Caco-2 (cell line): ENCODE data around the gene HSD17B11. TPM values are rescaled to one million over a fixed set of nuclear protein-coding genes. Genes with fewer than 3 reads are reported as not detected.
"Not testable (repeated sequence)": the region's sequence is repeated elsewhere in the genome, so short reads cannot be mapped to it uniquely, and the experiment has no call there.

Experiments used
- BruUV-seq: library from RNA; stranded (reverse); fragments of 400-500 nt; replicated peaks from 2 replicates; lab custom pipeline; 2021; lab: Mats Ljungman, UMichigan
- CTCF ChIA-PET: fragments of 300-600 bp; sonication (Branson Sonifier 250); formaldehyde crosslinking; loops from one replicate; lab custom pipeline; 2022; ENCODE audit warnings: antibody characterized with exemption; lab: Charles Lee
- POLR2A ChIA-PET: fragments of 300-600 bp; sonication (Branson Sonifier 250); formaldehyde crosslinking; loops from one replicate; lab custom pipeline; 2022; ENCODE audit warnings: antibody characterized with exemption; lab: Charles Lee
- DNase-seq, 2 experiments: peaks; one replicate each; pipeline versions ENCODE4 v3.0.0 to v3.0.0-alpha.2; 2020 to 2022
- H3K27me3 ChIP-seq: replicated peaks from 2 replicates; pipeline ENCODE4 v1.6.0; 2011; ENCODE audit warnings: low read length; ENCODE audit not compliant: control insufficient read depth, insufficient read depth
- H3K36me3 ChIP-seq: 2 replicates; pipeline ENCODE4 v1.5.1; 2011; ENCODE audit warnings: low read length; ENCODE audit not compliant: control insufficient read depth, insufficient read depth
- H3K4me1 ChIP-seq: fragments of 250-450 bp; sonication (Bioruptor Pico); 2 replicates; pipeline ENCODE4 v1.5.1; 2020; ENCODE audit warnings: mild to moderate bottlenecking
- H3K4me3 ChIP-seq: 2 replicates; pipeline ENCODE4 v1.5.1; 2011; ENCODE audit warnings: low read depth, mild to moderate bottlenecking, control low read depth, low read length
- H3K9me3 ChIP-seq: fragments of 250-450 bp; sonication (Bioruptor Pico); 2 replicates; pipeline ENCODE4 v1.5.1; 2020; ENCODE audit warnings: mild to moderate bottlenecking, moderate library complexity
- H3K27ac Mint-ChIP-seq: one replicate; pipeline ENCODE4 v1.8.0; 2022; ENCODE audit warnings: mixed read lengths; ENCODE audit not compliant: unreplicated experiment
- H3K27me3 Mint-ChIP-seq: one replicate; pipeline ENCODE4 v1.8.0; 2022; ENCODE audit warnings: mixed read lengths; ENCODE audit not compliant: insufficient read depth, unreplicated experiment
- H3K36me3 Mint-ChIP-seq: one replicate; pipeline ENCODE4 v1.8.0; 2022; ENCODE audit warnings: mild to moderate bottlenecking, mixed read lengths; ENCODE audit not compliant: insufficient read depth, unreplicated experiment
- H3K4me1 Mint-ChIP-seq: one replicate; pipeline ENCODE4 v1.8.0; 2022; ENCODE audit warnings: low read depth, mixed read lengths; ENCODE audit not compliant: unreplicated experiment
- H3K4me3 Mint-ChIP-seq: one replicate; pipeline ENCODE4 v1.8.0; 2022; ENCODE audit warnings: mild to moderate bottlenecking, moderate library complexity, mixed read lengths; ENCODE audit not compliant: unreplicated experiment
- H3K9me3 Mint-ChIP-seq: one replicate; pipeline ENCODE4 v1.8.0; 2022; ENCODE audit warnings: mixed read lengths; ENCODE audit not compliant: unreplicated experiment
- CTCF ChIP-seq, 2 experiments: fragments of 200-600 bp in 1 of 2; IDR thresholded peaks; 1 replicate in 1 of 2; 2 replicates in 1 of 2; pipeline versions ENCODE4 v1.5.1 to v1.8.0; 2011 to 2022; ENCODE audit warnings: antibody characterized with exemption in 1 of 2, control low read depth in 1 of 2, inconsistent platforms in 1 of 2, low read depth in 1 of 2, low read length in 1 of 2, mild to moderate bottlenecking in 1 of 2, moderate library complexity in 1 of 2; ENCODE audit not compliant: insufficient read depth in 1 of 2, severe bottlenecking in 1 of 2, unreplicated experiment in 1 of 2
- intact Hi-C: fragments of 100-400 bp; cut with micrococcal nuclease; formaldehyde crosslinking; loops from one replicate; pipeline ENCODE4 v1.10.0; 2022; ENCODE audit not compliant: unreplicated experiment
- total RNA-seq: library from RNA; stranded (reverse); gene quantifications from 2 replicates; pipeline ENCODE4 v1.2.3, GENCODE V29; 2022

The HSD17B11 gene
- total RNA-seq, 1 experiment from 2014 or later, result 42.8 TPM

DNA sequence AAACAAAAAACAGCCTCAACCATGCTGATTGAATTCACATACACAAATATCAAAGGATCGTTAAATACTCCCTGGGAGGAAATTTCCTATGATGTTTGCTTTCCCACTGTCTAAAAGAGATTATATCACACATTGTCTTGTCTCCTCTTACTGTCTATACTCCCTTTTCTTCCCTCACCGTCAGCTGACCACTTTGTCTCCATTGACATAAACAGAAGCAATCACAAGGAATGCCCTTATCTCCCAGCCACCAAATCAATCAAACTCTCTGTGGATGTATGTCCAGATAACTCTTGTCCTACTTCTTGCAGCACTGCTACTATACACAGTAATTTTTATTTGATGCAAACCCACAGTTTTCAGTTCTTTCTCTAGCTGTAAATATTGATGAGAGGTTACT, 19.2 kb upstream of the HSD17B11 start:
- H3K36me3 ChIP-seq, result no peaks in the 10 kb centered on the region
- no TSS peak for BruUV-seq
- TF ChIP-seq CTCF (IDR thresholded peaks at IDR 0.05; ENCODE audit: insufficient read depth in 1 of 2, low read depth in 1 of 2, low read length in 1 of 2, severe bottlenecking in 1 of 2, unreplicated experiment in 1 of 2), result no peak
- no peak overlapping the region for H3K4me3 ChIP-seq
- peaks cover 30% of the 10 kb centered on the region for H3K4me1 ChIP-seq
- H3K4me1 Mint-ChIP-seq, result peaks cover 23% of the 10 kb centered on the region
- H3K9me3 Mint-ChIP-seq, result no peaks in the 10 kb centered on the region
- intact Hi-C loops, result no loop called here
- no peaks in the 10 kb centered on the region for H3K27me3 Mint-ChIP-seq
- ChIA-PET POLR2A (no interaction called here), CTCF (no interaction called here)
- H3K27ac Mint-ChIP-seq, result no peak overlapping the region
- peaks cover 7% of the 10 kb centered on the region for H3K36me3 Mint-ChIP-seq
- DNase-seq, result peak; percentile 37 to 49
- H3K9me3 ChIP-seq, result no peaks in the 10 kb centered on the region
- no peaks in the 10 kb centered on the region for H3K27me3 ChIP-seq
- H3K4me3 Mint-ChIP-seq, result peak overlapping the region; percentile 49

DNA sequence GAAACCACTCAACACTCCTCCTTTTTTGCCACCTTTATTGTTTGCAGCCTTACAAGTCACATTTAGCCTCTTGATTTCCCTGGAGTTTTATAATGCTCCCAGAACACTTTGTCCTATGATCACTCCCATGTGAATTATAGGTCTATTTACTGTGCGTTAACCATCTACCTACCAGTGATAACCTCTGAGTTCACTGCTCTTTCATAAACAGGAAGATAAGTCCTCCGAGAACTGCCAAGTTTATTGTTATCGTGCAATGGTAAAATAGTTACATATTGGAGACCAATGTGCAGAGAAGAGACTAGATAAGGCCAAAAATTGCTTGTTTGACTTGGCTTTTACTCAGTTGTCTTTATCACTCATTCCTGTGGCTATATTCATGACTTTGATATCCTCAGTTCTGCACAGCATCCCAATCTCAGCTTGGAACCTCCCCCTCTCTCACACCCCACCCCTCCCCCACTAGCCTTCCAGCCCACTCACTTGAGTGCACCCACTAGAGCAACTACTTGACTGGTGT, 18.5 kb upstream of the HSD17B11 start:
- Histone ChIP-seq H3K4me1 (peaks cover 30% of the 10 kb centered on the region), H3K36me3 (no peaks in the 10 kb centered on the region), H3K27me3 (no peaks in the 10 kb centered on the region), H3K9me3 (no peaks in the 10 kb centered on the region), H3K4me3 (no peak overlapping the region)
- no TSS peak for BruUV-seq
- intact Hi-C loops, result loop anchor here (1.0 to 2.0 kb wide), 3 partner anchors 13 to 35 kb away; partner anchors contain the start of genes HSD17B11 and NUDT9
- Mint-ChIP-seq H3K4me3 (peak overlapping the region; percentile 49), H3K9me3 (no peaks in the 10 kb centered on the region), H3K27ac (peak overlapping the region; percentile 43), H3K4me1 (peaks cover 23% of the 10 kb centered on the region), H3K36me3 (peaks cover 7% of the 10 kb centered on the region), H3K27me3 (no peaks in the 10 kb centered on the region)
- ChIA-PET CTCF (no interaction called here), POLR2A (no interaction called here)
- DNase-seq, result peak; percentile 46 to 53
- TF ChIP-seq CTCF (IDR thresholded peaks at IDR 0.05; ENCODE audit: insufficient read depth in 1 of 2, low read depth in 1 of 2, low read length in 1 of 2, severe bottlenecking in 1 of 2, unreplicated experiment in 1 of 2), result no peak

- peaks cover 30% of the 10 kb centered on the region for H3K4me1 ChIP-seq
- POLR2A ChIA-PET, H3K4me3 Mint-ChIP-seq, CTCF ChIA-PET, BruUV-seq, DNase-seq, H3K9me3 Mint-ChIP-seq, H3K4me3 ChIP-seq, H3K9me3 ChIP-seq, H3K36me3 Mint-ChIP-seq, intact Hi-C loops, H3K27ac Mint-ChIP-seq, H3K27me3 ChIP-seq, H3K36me3 ChIP-seq, H3K27me3 Mint-ChIP-seq: not testable (repeated sequence)
- H3K4me1 Mint-ChIP-seq, result peaks cover 23% of the 10 kb centered on the region
Measured at GRCh38 chr4:87406902-87407301, 15.9 kb upstream of the HSD17B11 start.
